Transverse colon (tissue), 3 donors: ENCODE data around the gene WNT10A.

Experiments used
- EP300 ChIP-seq: sonication (generic); formaldehyde crosslinking; IDR thresholded peaks from one replicate; pipeline ENCODE4 v1.6.1; 2017; ENCODE audit warnings: antibody characterized with exemption, low read depth
- POLR2A ChIP-seq: fragments of 450-650 bp; IDR thresholded peaks from one replicate; pipeline ENCODE4 v1.6.1; 2016; ENCODE audit warnings: antibody characterized with exemption, mild to moderate bottlenecking, moderate library complexity
- TF ChIP-seq, protein P1 (sequence below), 5 experiments: fragments of 200-600 bp in 3 of 5; fragments of 450-650 bp in 2 of 5; sonication (generic) in 3 of 5; IDR thresholded peaks; 1 replicate in 2 of 5; 2 replicates in 3 of 5; pipeline ENCODE4 v1.5.1; 2016 to 2017; ENCODE audit warnings: antibody characterized with exemption in 5 of 5, inconsistent platforms in 3 of 5, mild to moderate bottlenecking in 2 of 5, moderate library complexity in 1 of 5

DNA sequence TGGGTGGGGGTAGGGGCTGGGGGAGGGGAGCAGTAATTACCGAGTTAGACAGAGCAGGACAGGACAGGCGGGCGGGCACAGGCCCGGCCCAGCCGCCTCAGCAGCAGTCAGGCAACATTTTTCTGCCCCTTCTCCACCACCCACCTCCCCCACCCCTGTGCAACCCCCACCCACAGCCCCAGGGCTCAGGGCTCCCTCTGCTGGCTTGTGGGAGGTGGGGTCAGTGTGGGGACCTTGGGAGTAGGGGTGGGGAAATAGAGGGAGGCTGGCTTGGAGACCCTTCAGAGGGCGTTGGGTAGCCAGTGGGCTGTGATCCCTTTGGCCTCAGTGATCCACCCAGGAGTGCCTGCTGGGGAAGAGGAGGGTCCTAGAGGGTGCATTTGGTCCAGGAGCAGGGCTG is 14.7 kb upstream of the WNT10A start:
- TF ChIP-seq, protein P1, sequence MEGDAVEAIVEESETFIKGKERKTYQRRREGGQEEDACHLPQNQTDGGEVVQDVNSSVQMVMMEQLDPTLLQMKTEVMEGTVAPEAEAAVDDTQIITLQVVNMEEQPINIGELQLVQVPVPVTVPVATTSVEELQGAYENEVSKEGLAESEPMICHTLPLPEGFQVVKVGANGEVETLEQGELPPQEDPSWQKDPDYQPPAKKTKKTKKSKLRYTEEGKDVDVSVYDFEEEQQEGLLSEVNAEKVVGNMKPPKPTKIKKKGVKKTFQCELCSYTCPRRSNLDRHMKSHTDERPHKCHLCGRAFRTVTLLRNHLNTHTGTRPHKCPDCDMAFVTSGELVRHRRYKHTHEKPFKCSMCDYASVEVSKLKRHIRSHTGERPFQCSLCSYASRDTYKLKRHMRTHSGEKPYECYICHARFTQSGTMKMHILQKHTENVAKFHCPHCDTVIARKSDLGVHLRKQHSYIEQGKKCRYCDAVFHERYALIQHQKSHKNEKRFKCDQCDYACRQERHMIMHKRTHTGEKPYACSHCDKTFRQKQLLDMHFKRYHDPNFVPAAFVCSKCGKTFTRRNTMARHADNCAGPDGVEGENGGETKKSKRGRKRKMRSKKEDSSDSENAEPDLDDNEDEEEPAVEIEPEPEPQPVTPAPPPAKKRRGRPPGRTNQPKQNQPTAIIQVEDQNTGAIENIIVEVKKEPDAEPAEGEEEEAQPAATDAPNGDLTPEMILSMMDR (IDR thresholded peaks at IDR 0.05): no peak
- TF ChIP-seq POLR2A (no peak), EP300 (no peak)
